BJ (cell line): ENCODE measurements around the gene RBM14. TPM values are rescaled to one million over a fixed set of nuclear protein-coding genes. Genes with fewer than 3 reads are reported as not detected.

ENCODE experiments used
- CTCF ChIA-PET: fragments of 350-600 bp; formaldehyde crosslinking; extraction: SDS; loops from one replicate; lab custom pipeline; 2021; ENCODE audit warnings: antibody characterized with exemption, inconsistent platforms; lab: Yijun Ruan, JAX
- POLR2A ChIA-PET: fragments of 300-600 bp; sonication (Branson Sonifier 250); formaldehyde crosslinking; extraction: SDS; loops from one replicate; lab custom pipeline; 2021; ENCODE audit warnings: antibody characterized with exemption; lab: Charles Lee
- DNase-seq: peaks from one replicate; pipeline ENCODE4 v3.0.0-alpha.2; 2011; ENCODE audit warnings: low read depth
- H3K27me3 ChIP-seq: 2 replicates; pipeline ENCODE4 v1.6.0; 2011; ENCODE audit warnings: low read length; ENCODE audit not compliant: control insufficient read depth, insufficient read depth
- H3K36me3 ChIP-seq: 2 replicates; pipeline ENCODE4 v1.5.1; 2011; ENCODE audit warnings: low read length; ENCODE audit not compliant: control insufficient read depth, insufficient read depth
- H3K4me3 ChIP-seq: 2 replicates; pipeline ENCODE4 v1.5.1; 2011; ENCODE audit warnings: low read depth, mild to moderate bottlenecking, control low read depth, low read length
- CTCF ChIP-seq: IDR thresholded peaks from 2 replicates; pipeline ENCODE4 v1.5.1; 2011; ENCODE audit warnings: low read depth, mild to moderate bottlenecking, control low read depth, inconsistent platforms, low read length, moderate library complexity; ENCODE audit not compliant: insufficient read depth
- polyA plus RNA-seq: library from polyadenylated mRNA; depleted of rRNA; stranded (reverse); fragments of >200 nt; gene quantifications from 2 replicates; pipeline ENCODE4 v1.2.3, GENCODE V29; 2011

Gene RBM14
- polyA plus RNA-seq, 1 experiment, result 18.6 TPM

DNA sequence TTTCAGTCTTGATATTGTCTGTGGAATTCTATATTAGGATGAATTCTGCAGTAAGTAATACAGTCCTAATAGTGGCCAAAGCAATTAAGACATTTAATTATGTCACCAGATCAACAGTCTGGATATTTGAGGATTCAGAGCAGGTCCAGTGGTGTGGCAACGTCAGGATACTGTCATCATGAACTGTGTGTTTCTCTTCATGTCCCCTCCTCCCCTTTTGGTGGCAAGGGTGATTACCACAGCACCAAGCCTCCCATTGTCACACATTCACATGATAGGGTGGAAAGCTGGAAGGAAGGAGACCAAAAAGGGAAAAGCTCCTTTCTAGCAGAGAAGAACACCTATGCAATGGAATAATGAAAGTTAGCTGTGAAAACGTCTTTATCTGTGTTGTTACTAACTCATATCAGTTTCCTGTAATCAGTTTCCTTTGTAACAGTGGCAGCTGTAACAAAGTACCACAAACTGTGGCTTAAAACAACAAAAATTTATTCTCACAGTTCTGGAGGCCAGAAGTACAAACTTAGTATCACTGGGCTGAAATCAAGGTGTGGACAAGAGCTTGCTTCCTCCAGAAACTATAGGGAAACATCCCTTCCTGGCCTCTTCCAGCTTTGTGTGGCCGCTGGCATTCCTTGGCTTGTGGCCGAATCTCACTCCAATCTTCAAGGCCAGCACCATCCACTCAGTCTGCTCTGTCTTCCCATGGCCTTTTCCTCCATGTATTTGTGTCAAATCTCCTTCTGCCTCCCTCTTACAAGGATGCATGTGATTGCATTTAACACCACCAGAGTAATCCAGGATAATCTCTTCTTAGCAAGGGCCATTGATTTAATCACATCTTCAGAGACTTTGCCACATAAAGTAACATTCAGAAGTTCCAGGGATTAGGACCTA, 6.5 kb upstream of the RBM14 start:
- Histone ChIP-seq H3K4me3 (no peak overlapping the region), H3K27me3 (no peaks in the 10 kb centered on the region), H3K36me3 (peaks cover 10% of the 10 kb centered on the region)
- CTCF ChIA-PET, result no interaction called here
- no peak for DNase-seq
- POLR2A ChIA-PET, result no interaction called here
- no peak for TF ChIP-seq CTCF

DNA sequence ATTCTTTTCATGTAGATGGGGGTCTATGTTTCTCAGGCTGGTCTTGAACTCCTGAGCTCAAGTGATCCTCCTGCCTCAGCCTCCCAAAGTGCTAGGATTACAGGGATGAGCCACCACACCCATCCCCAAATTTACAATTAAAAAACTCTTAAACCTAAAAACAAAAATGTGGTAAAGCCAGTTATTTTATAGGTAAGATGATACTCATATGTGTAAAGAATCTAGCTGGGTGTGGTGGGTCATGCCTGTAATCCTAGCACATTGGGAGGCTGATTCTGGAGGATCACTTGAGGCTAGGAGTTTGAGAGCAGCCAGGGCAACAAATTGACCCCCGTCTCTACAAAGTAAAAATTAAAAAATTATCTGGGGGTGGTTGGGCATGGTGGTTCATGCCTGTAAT, 4.0 kb upstream of the RBM14 start:
- POLR2A ChIA-PET, result no interaction called here
- no peaks in the 10 kb centered on the region for H3K36me3 ChIP-seq
- H3K27me3 ChIP-seq, result no peaks in the 10 kb centered on the region
- TF ChIP-seq CTCF, result no peak
- DNase-seq, result no peak
- CTCF ChIA-PET, result interaction anchor here (1.4 kb wide), 1 partner anchor 66 kb away, joined by 3 read pairs; no protein-coding TSS in a partner anchor
- no peak overlapping the region for H3K4me3 ChIP-seq

DNA sequence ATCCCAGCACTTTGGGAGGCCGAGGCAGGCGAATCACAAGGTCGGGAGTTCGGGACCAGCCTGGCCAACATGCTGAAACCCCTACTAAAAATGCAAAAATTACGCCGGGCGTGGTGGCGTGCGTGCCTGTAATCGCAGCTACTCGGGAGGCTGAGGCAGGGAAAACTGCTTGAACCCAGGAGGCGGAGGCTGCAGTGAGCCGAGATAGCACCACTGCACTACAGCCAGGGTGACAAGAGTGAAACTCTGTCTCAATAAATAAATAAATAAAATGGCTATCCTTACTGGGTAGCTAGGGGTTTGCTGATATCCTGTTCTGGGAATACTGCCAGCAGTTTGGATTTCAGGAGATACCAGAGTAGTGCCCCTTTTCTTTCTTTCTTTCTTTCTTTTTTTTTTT, 2.4 kb upstream of the RBM14 start:
- Histone ChIP-seq H3K27me3 (no peaks in the 10 kb centered on the region), H3K4me3 (no peak overlapping the region), H3K36me3 (no peaks in the 10 kb centered on the region)
- ChIA-PET CTCF (interaction anchor here (1.0 kb wide), 1 partner anchor 361 kb away, joined by 3 read pairs; no protein-coding TSS in a partner anchor), POLR2A (no interaction called here)
- no peak for DNase-seq
- no peak for TF ChIP-seq CTCF

GRCh38 chr11:66617155-66617834, 865 bp downstream of the RBM14 start:
- no peaks in the 10 kb centered on the region for H3K27me3 ChIP-seq
- peak overlapping the region; percentile 96 for H3K4me3 ChIP-seq
- no peak for TF ChIP-seq CTCF
- no peak for DNase-seq
- ChIA-PET CTCF (interaction anchor here (0.6 to 1.2 kb wide), 4 partner anchors 10 to 265 kb away, joined by 3 to 4 read pairs (median 4); partner anchors contain the start of genes CCDC87 and CCS), POLR2A (interaction anchor here (1.5 kb wide), 1 partner anchor 21 kb away, joined by 8 read pairs; the partner anchor contains the start of gene RBM4)
- no peaks in the 10 kb centered on the region for H3K36me3 ChIP-seq

DNA sequence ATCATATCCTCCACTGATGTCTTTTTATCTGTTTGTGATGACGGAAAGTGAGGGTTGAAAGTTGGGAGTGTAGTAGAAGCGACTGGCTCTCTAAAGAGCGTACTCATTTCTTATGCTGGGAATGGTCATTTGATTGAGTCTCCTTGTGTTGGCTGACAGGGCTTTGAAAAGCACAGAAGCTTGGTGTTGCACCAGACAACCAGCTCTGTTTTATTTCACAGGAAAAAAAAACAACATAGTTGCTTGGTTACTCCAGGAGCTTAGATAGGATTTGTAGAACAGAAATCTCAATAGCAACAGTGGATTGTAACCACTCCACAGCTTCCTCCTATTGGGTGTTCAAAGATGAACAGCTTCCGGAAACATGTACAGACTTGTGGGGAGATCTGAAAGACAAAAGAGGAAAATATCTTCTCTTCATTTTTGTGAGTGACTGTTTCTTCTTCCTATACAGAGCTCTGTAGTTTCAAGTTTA, 2.7 kb downstream of the RBM14 start:
- Histone ChIP-seq H3K4me3 (peak overlapping the region; percentile 96), H3K36me3 (peaks cover 8% of the 10 kb centered on the region), H3K27me3 (no peaks in the 10 kb centered on the region)
- TF ChIP-seq CTCF, result no peak
- ChIA-PET CTCF (interaction anchor here (1.1 to 1.5 kb wide), 2 partner anchors 24 to 27 kb away, joined by 3 read pairs; partner anchors contain the start of gene CCDC87), POLR2A (interaction anchor here (0.9 kb wide), 1 partner anchor 19 kb away, joined by 3 read pairs; the partner anchor contains the start of gene RBM4)
- DNase-seq, result peak; percentile 25
